ENCODE measurements around the gene ARV1. TPM values are rescaled to one million over a fixed set of nuclear protein-coding genes. Genes with fewer than 3 reads are reported as not detected.
"Not testable (repeated sequence)": the region's sequence is repeated elsewhere in the genome, so short reads cannot be mapped to it uniquely, and the experiment has no call there.

The ARV1 gene
- total RNA-seq, 2 experiments from 2014 or later, result 15.6 to 16.4 TPM

DNA sequence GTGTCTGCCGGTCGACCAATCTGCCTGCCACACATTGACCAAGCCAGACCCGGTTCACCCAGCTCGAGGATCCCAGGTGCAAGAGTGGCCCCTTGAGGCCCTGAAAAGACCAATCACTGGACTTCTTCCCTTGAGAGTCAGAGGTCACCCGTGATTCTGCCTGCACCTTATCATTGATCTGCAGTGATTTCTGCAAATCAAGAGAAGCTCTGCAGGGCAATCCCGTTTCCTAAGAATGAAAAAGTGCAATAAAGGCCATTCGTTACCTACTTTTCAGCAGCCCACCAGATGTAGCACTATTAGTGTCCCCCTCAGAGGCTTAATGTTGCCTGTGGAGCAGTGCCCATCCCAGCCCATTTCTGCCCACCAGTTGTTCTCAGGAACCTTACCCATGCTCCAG lies 43.6 kb downstream of the ARV1 start:
- H3K27ac Mint-ChIP-seq; CTCF ChIA-PET; ATAC-seq; H3K27me3 Mint-ChIP-seq (ENCODE audit: low read depth); DNase-seq; H3K4me3 Mint-ChIP-seq; H3K9me3 Mint-ChIP-seq (ENCODE audit: insufficient read depth); H3K36me3 Mint-ChIP-seq (ENCODE audit: low read depth); POLR2A ChIA-PET: not testable (repeated sequence)
- peaks cover 12% of the 10 kb centered on the region for H3K4me1 Mint-ChIP-seq (ENCODE audit: low read depth)

DNA sequence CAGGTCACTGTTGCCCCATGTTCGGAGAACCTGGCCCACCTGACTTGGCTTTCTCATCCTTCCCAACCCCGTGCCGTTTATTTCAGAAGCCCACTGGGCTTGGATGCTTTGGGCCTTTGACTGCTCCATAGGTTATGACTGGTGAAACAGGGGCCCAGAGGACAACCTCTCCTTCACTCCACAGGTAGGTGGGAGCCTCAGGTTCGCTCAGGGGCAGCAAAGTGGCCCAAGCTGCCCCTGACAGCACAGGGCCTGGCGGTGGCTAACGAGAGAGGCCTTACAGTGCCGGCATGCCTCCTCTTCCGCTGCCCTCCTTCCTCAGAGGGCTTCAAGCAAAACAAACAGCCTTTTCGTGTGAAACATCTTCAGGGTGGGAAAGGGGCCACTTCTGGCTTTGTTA lies 44.3 kb downstream of the ARV1 start:
- no peak for ATAC-seq
- Mint-ChIP-seq H3K36me3 (ENCODE audit: low read depth) (no peaks in the 10 kb centered on the region), H3K4me3 (no peak overlapping the region), H3K27ac (no peak overlapping the region), H3K4me1 (ENCODE audit: low read depth) (peaks cover 12% of the 10 kb centered on the region), H3K9me3 (ENCODE audit: insufficient read depth) (no peaks in the 10 kb centered on the region), H3K27me3 (ENCODE audit: low read depth) (no peaks in the 10 kb centered on the region)
- DNase-seq, result no peak
- CTCF ChIA-PET, result no interaction called here
- POLR2A ChIA-PET, result no interaction called here

DNA sequence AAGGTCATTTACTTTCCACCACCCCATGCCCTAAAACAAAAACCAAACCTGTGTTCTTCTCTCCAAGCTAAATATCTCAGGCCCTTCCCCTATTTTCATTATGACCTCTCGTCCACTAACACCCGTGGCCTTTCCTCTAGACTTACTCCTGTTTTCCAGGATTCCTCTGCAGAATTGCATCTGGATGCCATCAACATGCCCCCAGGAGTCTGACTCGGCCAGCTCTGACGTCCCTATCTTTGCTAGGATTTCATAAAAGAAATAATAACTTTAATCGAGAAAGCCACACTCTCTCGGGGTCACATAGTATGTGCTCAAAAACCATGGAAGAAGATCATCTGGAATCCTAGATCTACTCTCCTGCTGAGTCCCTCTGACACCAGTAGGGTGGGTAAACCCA lies 47.7 kb downstream of the ARV1 start:
- ATAC-seq (no peak), DNase-seq (no peak)
- H3K27me3 Mint-ChIP-seq (ENCODE audit: low read depth), result no peaks in the 10 kb centered on the region
- no peak overlapping the region for H3K27ac Mint-ChIP-seq
- H3K9me3 Mint-ChIP-seq (ENCODE audit: insufficient read depth), result no peaks in the 10 kb centered on the region
- CTCF ChIA-PET, result no interaction called here
- POLR2A ChIA-PET, result no interaction called here
- peaks cover 10% of the 10 kb centered on the region for H3K4me1 Mint-ChIP-seq (ENCODE audit: low read depth)
- H3K36me3 Mint-ChIP-seq (ENCODE audit: low read depth), result no peaks in the 10 kb centered on the region
- H3K4me3 Mint-ChIP-seq, result no peak overlapping the region

DNA sequence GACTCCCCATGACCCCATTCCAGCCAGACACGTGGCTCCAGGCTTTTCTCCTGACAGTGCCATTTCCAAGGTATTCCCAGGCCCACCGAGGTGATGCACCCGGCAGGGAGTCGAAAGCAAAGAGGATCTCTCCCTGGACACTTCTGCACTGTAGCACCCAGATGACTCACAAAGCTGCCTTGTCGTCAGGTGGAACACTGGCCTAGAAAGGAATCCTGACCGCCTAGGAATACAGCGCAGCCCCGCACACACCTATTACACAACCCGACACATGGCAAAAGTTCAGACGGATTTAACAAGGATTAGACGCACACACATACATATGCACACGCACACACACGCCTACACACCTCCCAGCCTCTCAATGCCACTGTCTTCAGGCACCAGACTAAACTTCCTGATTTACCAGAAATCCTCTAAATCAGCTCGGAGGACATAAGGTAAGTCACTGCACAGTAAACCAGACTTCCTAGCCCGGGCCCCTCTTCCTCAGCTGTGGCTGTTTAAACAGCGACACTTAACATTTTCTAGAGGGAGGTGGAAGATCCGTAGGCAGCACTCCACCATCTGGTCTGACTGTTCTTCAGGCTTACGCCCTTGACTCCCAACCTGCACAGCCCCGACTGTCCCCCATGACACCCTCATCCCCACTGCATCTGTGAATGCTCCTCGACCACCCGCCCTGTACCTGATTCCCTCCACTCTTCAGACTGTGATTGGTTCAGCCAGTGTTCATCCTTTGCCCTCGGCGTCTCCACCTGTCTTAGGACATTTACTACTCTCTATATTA lies 48.4 kb downstream of the ARV1 start:
- Mint-ChIP-seq H3K4me3 (no peak overlapping the region), H3K27me3 (ENCODE audit: low read depth) (no peaks in the 10 kb centered on the region), H3K36me3 (ENCODE audit: low read depth) (no peaks in the 10 kb centered on the region), H3K27ac (no peak overlapping the region), H3K4me1 (ENCODE audit: low read depth) (peaks cover 10% of the 10 kb centered on the region), H3K9me3 (ENCODE audit: insufficient read depth) (no peaks in the 10 kb centered on the region)
- DNase-seq (no peak), ATAC-seq (no peak)
- ChIA-PET POLR2A (no interaction called here), CTCF (no interaction called here)

DNA sequence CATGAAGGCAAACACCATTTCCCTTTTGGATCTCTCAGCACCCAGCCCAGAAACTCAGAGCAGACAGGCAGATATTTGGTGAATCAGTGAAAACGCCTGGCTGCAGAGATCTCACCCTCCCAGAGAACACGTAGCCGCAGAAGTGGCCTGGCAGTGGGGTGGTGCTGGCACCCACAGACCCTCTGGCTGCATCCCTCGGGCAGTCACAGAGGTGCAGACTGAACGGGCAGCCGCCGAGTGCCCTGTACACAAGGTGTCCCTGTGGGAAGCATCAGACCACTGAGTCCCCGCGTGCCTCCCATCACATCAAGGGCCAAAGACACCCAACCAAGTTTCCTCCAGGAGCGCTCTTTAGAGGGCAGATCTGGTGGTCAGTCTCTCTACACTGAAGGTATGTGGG lies 49.1 kb downstream of the ARV1 start:
- Mint-ChIP-seq H3K27ac (no peak overlapping the region), H3K4me1 (ENCODE audit: low read depth) (peaks cover 13% of the 10 kb centered on the region), H3K36me3 (ENCODE audit: low read depth) (no peaks in the 10 kb centered on the region), H3K4me3 (no peak overlapping the region), H3K9me3 (ENCODE audit: insufficient read depth) (no peaks in the 10 kb centered on the region), H3K27me3 (ENCODE audit: low read depth) (no peaks in the 10 kb centered on the region)
- ChIA-PET POLR2A (interaction anchor here (0.6 kb wide), 1 partner anchor 21 kb away, joined by 3 read pairs; no protein-coding TSS in a partner anchor), CTCF (interaction anchor here (0.5 to 1.3 kb wide), 2 partner anchors 11 to 1690 kb away, joined by 3 to 4 read pairs; no protein-coding TSS in a partner anchor)
- ATAC-seq (no peak), DNase-seq (no peak)

GRCh38 chr1:231028682-231029081 lies 49.8 kb downstream of the ARV1 start:
- POLR2A ChIA-PET, result interaction anchor here (0.6 kb wide), 1 partner anchor 20 kb away, joined by 3 read pairs; no protein-coding TSS in a partner anchor
- ATAC-seq, result no peak
- H3K9me3 Mint-ChIP-seq (ENCODE audit: insufficient read depth), result no peaks in the 10 kb centered on the region
- H3K4me1 Mint-ChIP-seq (ENCODE audit: low read depth), result peaks cover 17% of the 10 kb centered on the region
- no peaks in the 10 kb centered on the region for H3K36me3 Mint-ChIP-seq (ENCODE audit: low read depth)
- no peaks in the 10 kb centered on the region for H3K27me3 Mint-ChIP-seq (ENCODE audit: low read depth)
- H3K27ac Mint-ChIP-seq, result no peak overlapping the region
- H3K4me3 Mint-ChIP-seq, result no peak overlapping the region
- CTCF ChIA-PET, result interaction anchor here (1.3 kb wide), 1 partner anchor 10 kb away, joined by 4 read pairs; no protein-coding TSS in a partner anchor
- DNase-seq, result no peak

GRCh38 chr1:231029247-231029646 lies 50.4 kb downstream of the ARV1 start:
- POLR2A ChIA-PET; DNase-seq; H3K4me3 Mint-ChIP-seq; H3K27ac Mint-ChIP-seq; H3K36me3 Mint-ChIP-seq (ENCODE audit: low read depth); ATAC-seq; H3K27me3 Mint-ChIP-seq (ENCODE audit: low read depth); H3K9me3 Mint-ChIP-seq (ENCODE audit: insufficient read depth): not testable (repeated sequence)
- H3K4me1 Mint-ChIP-seq (ENCODE audit: low read depth), result peaks cover 17% of the 10 kb centered on the region
- CTCF ChIA-PET, result interaction anchor here (1.3 kb wide), 1 partner anchor 9 kb away, joined by 4 read pairs; no protein-coding TSS in a partner anchor

DNA sequence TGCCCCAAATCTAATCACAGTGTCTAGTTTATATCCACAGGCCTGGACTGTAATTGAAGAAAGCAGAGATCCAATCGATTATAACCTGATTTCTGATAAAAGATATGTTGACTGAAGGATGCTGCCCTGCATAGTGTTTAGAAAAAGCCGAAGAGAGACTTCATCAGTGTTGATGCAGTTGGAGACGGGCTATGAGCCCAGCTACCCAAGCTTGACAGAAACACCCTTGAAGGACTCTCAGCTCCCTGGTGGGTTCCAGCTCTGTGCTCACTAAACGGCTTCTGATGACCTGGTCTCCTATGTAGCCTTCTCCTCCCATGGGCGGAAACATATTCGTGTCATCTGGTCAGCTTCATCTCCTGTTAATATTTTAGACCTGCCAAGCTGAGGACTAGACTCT lies 50.9 kb downstream of the ARV1 start:
- Mint-ChIP-seq H3K27me3 (ENCODE audit: low read depth) (no peaks in the 10 kb centered on the region), H3K4me1 (ENCODE audit: low read depth) (peaks cover 17% of the 10 kb centered on the region), H3K36me3 (ENCODE audit: low read depth) (no peaks in the 10 kb centered on the region), H3K9me3 (ENCODE audit: insufficient read depth) (no peaks in the 10 kb centered on the region), H3K27ac (no peak overlapping the region), H3K4me3 (no peak overlapping the region)
- ChIA-PET POLR2A (no interaction called here), CTCF (interaction anchor here (1.6 kb wide), 1 partner anchor 14 kb away, joined by 4 read pairs; no protein-coding TSS in a partner anchor)
- ATAC-seq (no peak), DNase-seq (no peak)

DNA sequence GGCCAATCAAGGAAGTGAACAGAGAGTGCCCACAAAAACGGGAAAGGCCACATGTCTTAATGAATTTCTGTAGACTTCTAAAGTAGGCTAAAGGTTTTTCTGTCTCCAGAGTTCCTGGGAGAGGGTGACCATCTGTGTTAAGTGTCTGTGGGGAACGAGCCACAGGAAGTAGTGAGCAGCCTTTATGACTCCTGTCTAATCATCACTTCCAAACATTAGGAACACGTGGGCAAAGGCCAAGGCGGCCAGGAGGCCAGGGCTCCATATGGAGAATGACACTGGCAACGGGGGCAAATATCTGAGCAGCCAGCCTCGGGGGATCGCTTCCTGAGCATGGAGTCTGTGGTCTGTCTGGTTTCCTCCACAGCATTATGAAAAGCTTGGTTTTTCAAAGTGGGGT lies 54.1 kb downstream of the ARV1 start:
- CTCF ChIA-PET, result no interaction called here
- H3K27me3 Mint-ChIP-seq (ENCODE audit: low read depth), result no peaks in the 10 kb centered on the region
- no peak overlapping the region for H3K4me3 Mint-ChIP-seq
- POLR2A ChIA-PET, result no interaction called here
- H3K9me3 Mint-ChIP-seq (ENCODE audit: insufficient read depth), result no peaks in the 10 kb centered on the region
- peaks cover 6% of the 10 kb centered on the region for H3K36me3 Mint-ChIP-seq (ENCODE audit: low read depth)
- ATAC-seq (no peak), DNase-seq (no peak)
- H3K4me1 Mint-ChIP-seq (ENCODE audit: low read depth), result peaks cover 34% of the 10 kb centered on the region
- H3K27ac Mint-ChIP-seq, result no peak overlapping the region

DNA sequence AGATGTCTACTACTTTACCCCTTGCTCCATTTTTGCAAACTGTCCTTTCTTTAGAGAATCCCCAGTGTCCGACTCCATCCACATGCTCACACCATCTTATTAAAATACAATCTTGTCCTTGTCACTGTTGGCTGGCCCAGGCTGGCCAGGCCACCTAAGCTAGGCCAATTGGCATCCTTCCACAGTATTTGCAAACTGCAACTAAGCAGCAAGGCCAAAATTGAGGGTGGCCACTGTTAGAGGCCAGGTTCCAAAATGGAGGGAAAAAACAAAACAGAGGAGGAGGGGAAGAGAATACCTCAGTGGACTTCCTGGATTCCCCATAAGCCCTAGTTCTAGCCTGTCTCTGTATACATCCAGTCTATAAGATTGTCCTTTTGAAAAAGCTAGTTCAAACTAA lies 56.9 kb downstream of the ARV1 start:
- POLR2A ChIA-PET, result no interaction called here
- Mint-ChIP-seq H3K36me3 (ENCODE audit: low read depth) (peaks cover 6% of the 10 kb centered on the region), H3K4me3 (no peak overlapping the region)

GRCh38 chr1:231036416-231036815 lies 57.5 kb downstream of the ARV1 start:
- H3K9me3 Mint-ChIP-seq (ENCODE audit: insufficient read depth), result no peaks in the 10 kb centered on the region
- ChIA-PET CTCF (interaction anchor here (1.2 to 1.7 kb wide), 2 partner anchors 9 to 57 kb away, joined by 4 to 5 read pairs; partner anchors contain the start of genes ARV1 and TTC13), POLR2A (no interaction called here)
- no peak overlapping the region for H3K4me3 Mint-ChIP-seq
- H3K36me3 Mint-ChIP-seq (ENCODE audit: low read depth), result peaks cover 6% of the 10 kb centered on the region
- H3K27ac Mint-ChIP-seq, result no peak overlapping the region
- DNase-seq (no peak), ATAC-seq (no peak)
- H3K27me3 Mint-ChIP-seq (ENCODE audit: low read depth), result peaks cover 5% of the 10 kb centered on the region
- H3K4me1 Mint-ChIP-seq (ENCODE audit: low read depth), result peaks cover 32% of the 10 kb centered on the region

More for the DNA sequence above, 56.9 kb downstream of the ARV1 start:
- DNase-seq (no peak), ATAC-seq (no peak)
- Mint-ChIP-seq H3K27ac (no peak overlapping the region), H3K4me1 (ENCODE audit: low read depth) (peaks cover 30% of the 10 kb centered on the region), H3K27me3 (ENCODE audit: low read depth) (peaks cover 2% of the 10 kb centered on the region), H3K9me3 (ENCODE audit: insufficient read depth) (no peaks in the 10 kb centered on the region)
- CTCF ChIA-PET, result interaction anchor here (1.2 to 1.7 kb wide), 2 partner anchors 9 to 57 kb away, joined by 4 to 5 read pairs; partner anchors contain the start of genes ARV1 and TTC13

DNA sequence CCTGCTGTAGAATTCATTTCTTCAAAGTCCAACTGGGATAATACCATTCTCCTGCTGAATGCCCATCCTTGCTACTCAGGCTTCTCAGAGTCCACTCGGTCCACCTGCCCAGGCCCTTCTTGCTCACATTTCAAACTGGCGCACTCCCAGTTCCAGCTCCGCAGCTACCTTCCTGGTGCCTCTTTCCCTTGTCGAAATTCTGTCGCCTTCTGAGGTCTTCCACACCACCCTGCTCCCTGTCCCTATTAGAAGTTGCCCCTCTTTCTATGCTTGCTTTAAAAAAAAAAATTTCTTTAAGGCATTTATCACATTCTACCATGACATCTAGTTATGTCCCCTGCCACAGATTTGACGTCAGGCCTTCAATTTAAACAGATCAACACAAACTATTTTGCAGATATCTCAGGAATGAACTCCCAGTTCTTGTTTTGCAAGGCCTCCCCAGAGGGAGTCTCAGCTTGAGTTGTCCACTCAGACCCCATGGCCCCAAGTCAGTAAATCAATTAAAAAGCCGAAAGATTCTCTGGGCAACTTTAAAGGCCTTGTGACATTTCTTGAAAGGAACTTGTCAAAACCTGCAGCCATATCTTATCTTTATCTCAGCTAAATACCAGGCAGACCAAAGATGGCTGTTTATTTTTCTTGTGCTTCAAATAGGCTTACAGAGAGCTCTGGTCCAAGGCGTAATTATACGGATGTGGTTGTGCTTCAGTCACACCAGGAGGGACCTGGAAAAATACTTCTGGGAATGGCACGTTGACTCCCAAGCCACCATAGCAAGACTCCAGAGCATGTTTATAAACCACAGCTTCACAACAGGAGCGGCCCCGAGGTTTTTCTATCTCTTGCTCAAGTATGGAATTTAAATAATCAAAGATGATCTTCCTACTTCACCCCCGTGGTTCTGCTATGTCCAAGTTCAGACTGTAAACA lies 59.0 kb downstream of the ARV1 start:
- DNase-seq (no peak), ATAC-seq (no peak)
- CTCF ChIA-PET, result interaction anchor here (0.6 to 1.7 kb wide), 5 partner anchors 9 to 886 kb away, joined by 3 to 4 read pairs (median 3); no protein-coding TSS in a partner anchor
- peaks cover 30% of the 10 kb centered on the region for H3K4me1 Mint-ChIP-seq (ENCODE audit: low read depth)
- peaks cover 6% of the 10 kb centered on the region for H3K36me3 Mint-ChIP-seq (ENCODE audit: low read depth)
- POLR2A ChIA-PET, result no interaction called here
- peaks cover 13% of the 10 kb centered on the region for H3K27me3 Mint-ChIP-seq (ENCODE audit: low read depth)
- no peak overlapping the region for H3K4me3 Mint-ChIP-seq
- H3K27ac Mint-ChIP-seq, result no peak overlapping the region
- H3K9me3 Mint-ChIP-seq (ENCODE audit: insufficient read depth), result no peaks in the 10 kb centered on the region

All from activated CD8-positive, alpha-beta T cell treated with anti-CD3 and anti-CD28 coated beads, Interleukin-2, amount 10 ng/mL, durations not matched to agents 7 days and 5 days (primary cell).